ENCODE data around the gene FER1L5.
"Not testable (repeated sequence)": the region's sequence is repeated elsewhere in the genome, so short reads cannot be mapped to it uniquely, and the experiment has no call there.

Gene FER1L5

GRCh38 chr2:96636551-96637171 is 5.9 kb upstream of the FER1L5 start:
- no peak for DNase-seq (ENCODE audit: low read depth)

DNA sequence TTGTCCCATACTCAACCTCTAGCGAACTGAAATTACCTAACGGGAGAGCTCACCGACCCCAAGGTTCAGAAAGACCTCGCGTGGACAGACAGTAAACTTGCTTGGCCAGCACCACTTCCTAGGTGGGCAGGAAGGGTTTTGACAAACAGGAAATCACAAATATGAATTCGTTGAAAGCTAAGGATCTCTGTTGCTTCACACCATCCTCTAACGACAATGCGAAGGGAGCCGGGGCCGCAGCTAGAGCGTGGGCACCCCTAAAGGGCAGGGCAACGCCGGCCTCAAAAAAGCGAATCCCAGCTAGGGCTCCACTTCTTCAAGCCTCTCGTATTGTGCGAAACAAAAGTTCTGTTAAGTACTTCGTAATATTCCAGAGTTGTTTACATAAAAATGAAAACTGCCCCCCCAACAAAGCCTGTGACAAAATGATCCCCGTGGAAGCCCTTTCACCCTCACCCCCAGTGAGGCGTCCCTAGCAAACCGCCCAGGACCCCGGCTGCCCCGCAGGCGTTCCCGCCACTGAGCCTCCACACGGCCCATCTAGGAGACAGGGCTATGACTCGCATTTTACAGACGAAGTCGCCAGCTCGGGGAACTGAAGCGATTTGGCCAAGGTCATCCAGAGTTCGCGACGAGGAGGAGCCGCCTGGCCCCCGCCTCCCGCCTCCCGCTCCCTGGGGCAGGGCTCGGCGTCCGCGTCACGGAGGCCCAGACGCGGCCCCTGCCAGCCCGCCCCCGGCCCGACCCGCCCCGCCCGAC is 5.0 kb upstream of the FER1L5 start:
- peak; percentile 56 for DNase-seq (ENCODE audit: low read depth)

DNA sequence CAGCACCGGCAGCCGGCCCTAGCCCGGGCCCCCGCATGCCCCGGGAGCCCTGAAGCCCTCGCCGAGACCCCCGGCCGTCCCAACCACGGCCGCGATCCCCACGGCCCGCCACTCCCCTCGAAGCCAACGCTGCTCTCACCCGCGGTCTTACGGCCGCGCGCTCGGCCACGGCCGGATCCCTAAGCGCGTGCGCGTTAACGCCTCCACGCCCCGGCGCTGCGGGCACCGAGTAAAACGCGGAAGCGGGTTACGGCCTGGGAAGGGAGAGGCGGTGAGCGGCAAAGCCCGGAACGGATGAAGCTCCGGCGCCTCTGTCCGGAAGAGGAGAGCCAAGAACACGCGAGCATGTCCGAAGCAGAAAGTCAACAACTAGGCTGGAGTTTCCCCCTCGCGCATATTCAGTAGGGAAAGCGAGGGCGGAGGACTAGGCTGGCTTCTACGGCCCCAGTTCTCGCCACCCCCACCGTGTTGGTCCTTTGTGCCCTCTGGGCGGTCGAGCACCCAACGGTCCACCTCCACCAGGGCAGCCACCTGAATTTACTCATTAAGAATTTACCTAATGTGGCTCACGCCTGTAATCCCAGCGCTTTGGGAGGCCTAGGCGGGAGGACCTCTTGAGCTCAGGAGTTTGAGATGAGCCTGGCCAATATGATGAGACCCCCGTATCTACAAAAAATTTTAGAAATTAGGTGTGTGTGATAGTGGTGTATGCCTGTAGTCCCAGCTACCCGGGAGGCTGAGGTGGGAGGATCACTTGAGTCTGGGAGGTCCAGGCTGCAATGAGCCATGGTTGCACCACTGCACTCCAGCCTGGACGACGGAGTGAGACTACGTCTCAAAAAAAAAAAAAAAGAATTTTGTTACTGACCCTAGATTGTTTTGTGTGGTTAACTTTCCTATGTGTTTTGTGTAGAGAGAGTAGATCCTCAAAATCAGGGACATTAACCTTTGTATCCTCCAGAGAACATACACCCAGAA is 4.1 kb upstream of the FER1L5 start, which contains the start of gene KANSL3:
Gene KANSL3 (minus strand): TSS at position 169 of the 978 bp plus-strand sequence. CDS start 1,177 bp downstream, outside the sequence.
- peak; percentile 78 for DNase-seq (ENCODE audit: low read depth)

- no peak for DNase-seq (ENCODE audit: low read depth)
Measured at GRCh38 chr2:96647681-96648080, 5.1 kb downstream of the FER1L5 start.

- DNase-seq (ENCODE audit: low read depth) = no peak
Measured at GRCh38 chr2:96648306-96648930, 5.9 kb downstream of the FER1L5 start.

GRCh38 chr2:96649342-96649741 is 6.8 kb downstream of the FER1L5 start:
- no peak for DNase-seq (ENCODE audit: low read depth)

- DNase-seq (ENCODE audit: low read depth) = no peak
Measured at GRCh38 chr2:96651793-96652192, 9.2 kb downstream of the FER1L5 start.

DNA sequence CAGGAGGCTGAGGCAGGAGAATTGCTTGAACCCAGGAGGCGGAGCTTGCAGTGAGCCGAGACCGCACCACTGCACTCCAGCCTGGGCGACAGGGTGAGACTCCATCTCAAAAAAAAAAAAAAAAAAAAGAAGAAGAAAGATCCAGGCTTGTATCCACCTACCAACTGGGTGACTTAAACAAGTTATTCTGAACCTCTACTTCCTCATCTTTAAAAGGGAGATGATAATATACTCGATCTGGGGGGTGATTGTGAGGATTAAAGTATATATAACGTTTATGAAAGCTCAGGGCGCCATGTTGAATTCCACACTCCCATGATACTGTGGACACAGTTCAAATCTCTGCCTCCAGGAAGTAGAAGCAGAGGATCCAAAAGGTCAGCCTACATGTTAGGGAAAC is 12.2 kb downstream of the FER1L5 start:
- DNase-seq (ENCODE audit: low read depth) = not testable (repeated sequence)

DNA sequence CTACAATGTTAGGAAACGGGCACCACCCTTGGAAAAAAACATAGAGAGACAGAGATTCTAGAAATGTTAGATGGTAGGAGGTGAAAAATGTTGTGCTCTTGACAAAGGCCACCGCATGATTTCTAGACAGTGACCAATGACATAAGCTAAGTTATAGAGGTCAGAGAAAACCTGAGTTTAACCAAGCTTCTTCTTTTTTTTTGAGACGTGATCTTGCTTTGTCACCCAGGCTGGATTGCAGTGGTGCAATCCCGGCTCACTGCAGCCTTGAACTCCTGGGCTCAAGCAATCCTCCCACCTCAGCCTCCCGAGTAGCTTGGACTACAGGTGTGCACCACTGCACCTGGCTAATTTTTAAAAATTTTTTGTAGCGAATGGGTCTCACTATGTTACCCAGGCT is 13.0 kb downstream of the FER1L5 start:
- no peak for DNase-seq (ENCODE audit: low read depth)

DNA sequence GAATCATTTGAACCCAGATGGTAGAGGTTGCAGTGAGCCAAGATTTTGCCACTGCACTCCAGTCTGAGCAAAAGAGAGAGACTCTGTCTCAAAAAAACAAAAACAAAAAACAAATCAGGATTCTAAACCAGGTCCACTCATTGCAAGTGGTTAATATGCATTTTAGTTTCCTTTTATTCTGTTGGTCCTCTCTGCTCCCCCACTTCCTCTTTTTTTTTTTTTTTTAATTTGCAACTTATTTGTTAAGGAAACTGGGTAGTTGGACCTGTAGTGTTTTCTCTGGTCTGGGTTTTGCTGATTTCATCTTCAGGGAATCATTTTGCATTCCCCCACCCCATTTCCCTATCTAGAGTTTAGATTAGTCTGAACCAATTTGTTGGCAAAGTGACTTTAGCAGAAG is 14.0 kb downstream of the FER1L5 start:
- no peak for DNase-seq (ENCODE audit: low read depth)

GRCh38 chr2:96661324-96661723 is 18.8 kb downstream of the FER1L5 start:
- DNase-seq (ENCODE audit: low read depth) = no peak

DNA sequence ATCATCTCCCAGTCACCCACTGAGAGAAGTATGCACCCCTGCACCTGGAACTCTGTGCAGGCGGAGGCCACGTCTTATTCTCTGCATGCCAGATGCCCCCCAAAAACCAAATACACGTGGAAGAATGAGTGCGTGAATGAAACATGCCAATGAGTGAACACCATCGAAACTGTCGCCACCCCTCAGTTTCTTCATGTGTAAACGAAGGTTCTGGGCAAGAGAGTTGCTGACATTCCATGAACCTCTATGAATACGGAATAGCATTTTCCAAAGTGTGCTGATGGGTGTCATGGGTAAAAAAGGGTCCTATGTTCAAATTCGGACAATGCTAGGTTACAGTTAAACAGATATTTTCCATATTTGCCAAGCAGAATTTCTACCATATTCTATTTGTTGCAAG is 19.8 kb downstream of the FER1L5 start:
- no peak for DNase-seq (ENCODE audit: low read depth)

DNA sequence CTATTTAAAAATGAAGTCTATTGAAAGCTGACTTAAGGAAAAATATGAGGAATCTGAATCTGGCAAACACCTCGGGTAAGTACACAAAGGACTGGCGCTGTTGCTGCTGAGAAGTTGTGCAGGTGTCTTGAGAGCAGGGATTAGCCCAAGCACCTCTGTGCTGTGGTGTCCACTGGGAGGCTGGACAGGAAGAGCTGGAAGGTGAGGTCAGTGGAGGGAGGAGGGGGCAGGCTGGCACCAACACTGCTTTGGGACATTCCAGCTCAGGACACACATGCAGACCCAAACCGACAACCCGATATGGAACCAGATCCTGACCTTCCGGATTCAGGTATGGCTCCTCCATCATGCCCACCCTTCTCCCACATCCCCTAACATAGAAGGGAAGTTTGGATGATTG is 20.6 kb downstream of the FER1L5 start:
- DNase-seq (ENCODE audit: low read depth) = no peak

- DNase-seq (ENCODE audit: low read depth) = no peak
Measured at GRCh38 chr2:96663829-96664228, 21.3 kb downstream of the FER1L5 start.

DNA sequence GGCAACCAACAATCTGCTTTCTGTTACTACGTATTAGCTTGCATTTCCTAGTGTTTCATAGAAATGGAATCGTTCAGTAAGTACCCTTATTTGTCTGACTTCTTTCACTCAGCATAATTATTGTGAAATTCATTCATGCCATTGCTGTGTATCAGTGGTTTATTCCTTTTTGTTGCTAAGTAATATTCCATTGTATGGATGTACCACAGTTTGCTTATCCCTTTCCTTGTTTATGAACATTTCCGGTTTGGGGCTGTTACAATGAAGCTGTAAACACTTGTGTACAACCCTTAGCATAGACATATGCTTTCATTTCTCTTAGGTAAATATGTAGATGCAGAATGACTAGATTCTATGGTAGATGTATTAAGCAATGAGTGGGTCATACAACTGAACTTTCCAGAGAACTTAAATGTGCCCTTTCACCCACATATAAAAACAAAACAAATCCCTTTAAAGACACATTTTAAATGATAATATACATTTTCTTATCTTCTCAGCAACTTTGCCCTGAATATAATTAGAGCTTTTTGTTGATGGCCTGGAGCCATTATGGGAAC is 21.9 kb downstream of the FER1L5 start:
- DNase-seq (ENCODE audit: low read depth) = no peak

DNA sequence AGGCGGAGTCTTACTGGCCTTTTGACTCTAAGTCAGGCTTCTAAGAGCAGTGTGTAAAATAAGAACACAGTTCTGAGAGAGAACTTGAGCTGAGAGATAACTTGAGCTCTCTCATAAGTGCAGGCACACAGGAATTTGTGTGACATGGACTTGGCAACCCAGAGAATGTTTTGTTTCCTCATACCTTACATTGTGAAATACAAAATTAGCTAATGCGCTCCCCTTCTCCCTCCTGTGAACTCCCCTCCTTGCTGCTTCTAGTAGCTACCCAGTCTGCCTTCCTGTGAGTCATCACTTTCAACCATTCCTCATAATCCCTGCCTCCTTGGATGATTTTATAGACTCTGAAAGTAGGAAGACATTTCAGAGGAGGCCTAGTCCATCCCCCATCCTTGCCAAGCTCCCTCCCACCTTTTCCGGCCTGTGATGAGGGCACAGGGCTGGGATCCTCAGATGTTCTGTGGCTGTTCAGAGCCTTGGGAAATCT is 22.6 kb downstream of the FER1L5 start:
- DNase-seq (ENCODE audit: low read depth) = no peak

GRCh38 chr2:96665717-96666116 is 23.2 kb downstream of the FER1L5 start:
- not testable (repeated sequence) for DNase-seq (ENCODE audit: low read depth)

DNA sequence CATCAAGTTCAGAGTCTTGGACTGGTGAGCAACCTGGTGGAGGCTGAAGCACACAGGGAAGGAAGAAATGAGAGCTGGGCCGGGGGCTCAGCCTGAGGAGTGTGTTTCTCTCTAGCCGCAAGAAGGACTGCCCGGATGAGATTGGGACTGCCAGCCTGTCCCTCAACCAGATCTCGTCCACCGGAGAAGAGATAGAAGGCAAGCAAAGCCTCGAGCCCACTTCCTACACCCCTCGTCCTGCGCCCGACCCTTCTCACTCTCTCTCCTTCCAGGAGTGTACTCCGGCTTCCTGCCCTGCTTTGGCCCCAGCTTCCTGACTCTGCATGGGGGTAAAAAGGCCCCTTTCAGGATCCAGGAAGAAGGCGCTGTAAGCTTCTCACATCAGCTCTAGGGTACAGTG is 26.2 kb downstream of the FER1L5 start:
- DNase-seq (ENCODE audit: low read depth) = no peak

DNA sequence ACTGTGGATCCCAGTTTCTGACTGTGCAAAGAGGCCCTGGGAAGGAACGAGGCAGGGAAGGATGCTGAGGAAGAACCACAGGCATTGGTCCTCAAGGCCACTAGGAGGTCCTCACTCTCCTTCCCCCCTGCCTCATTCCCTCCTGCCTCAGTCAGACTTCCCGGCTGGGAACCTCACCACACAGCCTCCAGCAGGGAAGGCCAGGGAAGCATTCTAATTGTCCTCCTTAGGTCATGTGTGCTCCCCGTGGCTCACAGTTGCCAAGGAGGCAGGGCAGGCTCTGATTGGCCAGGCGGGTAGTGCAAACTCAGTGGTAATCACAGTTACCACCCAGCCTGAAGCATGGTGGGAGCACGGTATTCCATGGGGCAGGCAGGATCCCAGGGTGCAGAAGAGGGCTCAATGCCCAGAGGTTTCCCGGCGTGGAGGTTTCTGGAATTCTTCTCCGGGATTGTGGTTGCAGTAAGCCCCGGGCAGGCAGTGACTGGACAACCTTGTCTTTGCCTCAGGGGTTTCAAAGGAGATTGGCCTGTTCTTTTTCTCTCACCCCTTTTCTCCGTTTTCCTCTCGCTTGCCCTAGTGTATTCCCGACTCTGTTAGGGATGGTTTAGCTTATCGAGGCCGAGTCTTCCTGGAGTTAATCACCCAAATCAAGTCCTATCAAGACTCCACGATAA is 27.1 kb downstream of the FER1L5 start:
- DNase-seq (ENCODE audit: low read depth) = no peak

DNA sequence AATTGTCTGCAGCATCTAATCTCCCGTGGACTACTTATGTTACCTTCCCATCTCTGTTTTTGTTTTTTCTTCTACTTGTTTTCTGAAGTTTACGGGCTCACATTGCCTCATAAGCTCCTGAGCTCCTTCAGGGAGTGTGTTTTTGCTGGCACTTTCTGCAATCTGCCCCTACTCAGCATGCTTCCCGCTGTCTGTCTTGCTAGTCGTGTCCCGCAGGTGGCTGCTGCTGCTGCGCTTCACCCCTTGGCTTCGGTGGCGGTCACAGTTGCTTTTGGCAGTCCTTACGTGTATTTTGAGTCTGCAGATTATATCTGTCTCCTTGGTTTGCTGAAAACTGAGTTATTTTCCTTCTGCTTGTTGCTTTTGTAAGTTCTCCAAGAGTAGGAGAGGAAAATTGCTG is 37.3 kb downstream of the FER1L5 start:
- DNase-seq (ENCODE audit: low read depth) = no peak

GRCh38 chr2:96680561-96681141 is 38.1 kb downstream of the FER1L5 start:
- no peak for DNase-seq (ENCODE audit: low read depth)

Measured in activated T-cell treated with anti-CD3 and anti-CD28 coated beads for 1 hour (primary cell).